GM19438 (cell line): ENCODE measurements around the gene TUFT1.

Experiments used
- ATAC-seq: cut with Tn5 transposase; IDR thresholded peaks from one replicate; pipeline ENCODE4 v1.9.1; 2021; ENCODE audit warnings: low read depth; ENCODE audit not compliant: unreplicated experiment

Gene TUFT1, protein sequence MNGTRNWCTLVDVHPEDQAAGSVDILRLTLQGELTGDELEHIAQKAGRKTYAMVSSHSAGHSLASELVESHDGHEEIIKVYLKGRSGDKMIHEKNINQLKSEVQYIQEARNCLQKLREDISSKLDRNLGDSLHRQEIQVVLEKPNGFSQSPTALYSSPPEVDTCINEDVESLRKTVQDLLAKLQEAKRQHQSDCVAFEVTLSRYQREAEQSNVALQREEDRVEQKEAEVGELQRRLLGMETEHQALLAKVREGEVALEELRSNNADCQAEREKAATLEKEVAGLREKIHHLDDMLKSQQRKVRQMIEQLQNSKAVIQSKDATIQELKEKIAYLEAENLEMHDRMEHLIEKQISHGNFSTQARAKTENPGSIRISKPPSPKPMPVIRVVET

DNA sequence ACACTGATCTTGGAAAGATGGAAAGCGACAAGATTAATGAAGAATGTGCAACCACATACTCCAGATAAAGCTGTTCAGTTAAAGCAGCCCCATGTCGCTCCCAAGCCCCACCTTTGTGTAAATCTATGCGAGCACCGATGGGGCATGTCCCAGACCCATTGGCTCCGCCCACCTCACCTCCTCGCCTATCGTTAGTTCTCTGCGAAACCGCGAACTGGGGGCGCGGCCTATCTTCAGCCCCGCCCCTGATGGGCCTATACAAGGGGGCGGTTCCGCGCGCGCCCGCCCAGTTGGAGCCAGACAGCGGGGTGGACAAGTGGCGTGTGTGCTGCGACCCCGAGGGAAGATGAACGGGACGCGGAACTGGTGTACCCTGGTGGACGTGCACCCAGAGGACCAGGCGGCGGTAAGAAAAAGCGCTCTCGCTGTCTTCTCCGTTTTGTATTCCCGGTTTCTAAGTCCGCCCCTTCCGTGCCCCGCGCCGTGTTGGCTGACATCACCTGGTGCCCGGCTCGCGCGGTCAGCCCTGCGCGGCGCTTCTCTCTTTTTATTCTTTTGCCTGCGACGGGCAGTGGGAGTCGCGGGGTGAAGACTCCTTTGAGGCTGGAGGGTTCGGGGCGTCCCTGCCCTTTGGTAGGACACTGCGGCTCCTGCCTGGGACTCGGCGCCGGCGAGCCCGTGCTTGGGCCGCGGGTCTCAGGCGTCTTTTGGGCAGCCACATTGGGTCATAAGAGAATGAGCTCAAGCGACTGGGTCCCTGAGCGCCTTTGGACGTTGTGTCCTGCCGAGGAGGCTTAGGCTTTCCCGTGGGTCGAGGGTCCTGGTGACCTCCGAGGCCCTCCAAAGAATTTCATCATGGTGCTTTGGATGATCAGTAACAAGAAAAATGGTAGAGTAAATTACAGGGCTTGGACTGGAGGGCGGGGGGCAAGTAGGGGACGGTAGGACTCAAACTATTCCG is at the start of gene TUFT1:
TSS of gene TUFT1 (plus strand) at position 289 of the 961 bp plus-strand sequence. CDS start at position 347, 58 bp downstream.
- ATAC-seq = peak; percentile 96

GRCh38 chr1:151491641-151492040 is 48.5 kb upstream of the TUFT1 start:
- ATAC-seq = no peak

DNA sequence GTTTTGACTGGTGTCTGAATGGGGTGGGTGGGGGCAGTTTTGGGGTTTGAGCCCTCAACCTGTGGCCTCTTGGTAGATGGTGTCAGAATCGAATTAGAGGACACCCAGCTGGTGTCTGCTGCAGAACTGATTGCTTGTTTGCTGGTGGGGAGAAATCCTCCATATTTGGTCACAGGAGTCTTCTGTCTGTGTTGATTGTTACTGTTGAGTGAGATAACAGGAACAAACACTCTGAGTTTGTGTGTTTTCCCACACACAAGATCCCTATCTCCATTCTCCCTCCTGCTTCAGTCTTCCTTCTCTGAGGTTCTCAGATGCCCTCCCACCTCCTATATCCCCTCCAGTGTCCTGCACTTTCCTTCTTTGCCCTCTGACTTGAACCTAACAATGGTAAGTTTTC is 48.0 kb upstream of the TUFT1 start:
- ATAC-seq = no peak

DNA sequence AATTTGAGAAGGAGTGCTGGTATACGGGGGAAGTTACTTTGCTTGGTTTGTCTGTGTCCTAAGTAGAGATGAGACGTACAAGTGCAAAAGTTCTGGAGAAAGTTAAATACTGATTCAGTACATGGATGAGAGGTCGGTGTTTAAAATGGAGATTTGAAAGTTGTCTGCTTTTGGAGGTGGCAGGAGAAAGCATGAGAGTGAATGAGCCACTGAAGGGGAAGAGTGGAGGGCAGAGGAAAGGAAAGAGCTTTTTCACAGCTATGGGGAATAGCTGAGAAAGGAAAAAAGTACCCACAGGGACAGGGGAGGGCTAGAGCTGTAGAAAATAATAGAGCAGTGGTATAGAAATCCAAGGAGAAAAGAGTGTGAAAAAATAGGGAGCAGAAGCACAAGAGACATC is 47.1 kb upstream of the TUFT1 start:
- ATAC-seq = no peak

- ATAC-seq = no peak
These were observed 45.3 kb upstream of the TUFT1 start for GRCh38 chr1:151494741-151495281.

- no peak for ATAC-seq
These were observed 44.8 kb upstream of the TUFT1 start for GRCh38 chr1:151495316-151495715.

GRCh38 chr1:151499365-151499764 is 40.7 kb upstream of the TUFT1 start:
- ATAC-seq = no peak

- ATAC-seq = no peak
These were observed 40.2 kb upstream of the TUFT1 start for GRCh38 chr1:151499930-151500329.

DNA sequence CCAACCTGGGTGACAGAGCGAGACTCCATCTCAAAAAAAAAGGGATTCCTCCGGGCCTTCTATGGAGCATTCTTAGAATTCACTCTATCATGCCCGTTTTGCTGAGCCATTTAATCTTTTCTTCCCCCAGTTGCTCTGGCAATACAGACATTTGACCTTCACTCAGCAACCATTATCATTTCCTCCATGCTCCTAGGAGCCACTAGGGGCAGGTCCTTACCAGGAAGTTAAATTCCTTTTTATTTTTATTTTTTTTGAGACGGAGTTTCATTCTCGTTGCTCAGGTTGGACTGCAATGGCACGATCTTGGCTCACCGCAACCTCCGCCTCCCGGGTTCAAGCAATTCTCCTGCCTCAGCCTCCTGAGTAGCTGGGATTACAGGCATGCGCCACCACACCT is 38.6 kb upstream of the TUFT1 start:
- no peak for ATAC-seq

DNA sequence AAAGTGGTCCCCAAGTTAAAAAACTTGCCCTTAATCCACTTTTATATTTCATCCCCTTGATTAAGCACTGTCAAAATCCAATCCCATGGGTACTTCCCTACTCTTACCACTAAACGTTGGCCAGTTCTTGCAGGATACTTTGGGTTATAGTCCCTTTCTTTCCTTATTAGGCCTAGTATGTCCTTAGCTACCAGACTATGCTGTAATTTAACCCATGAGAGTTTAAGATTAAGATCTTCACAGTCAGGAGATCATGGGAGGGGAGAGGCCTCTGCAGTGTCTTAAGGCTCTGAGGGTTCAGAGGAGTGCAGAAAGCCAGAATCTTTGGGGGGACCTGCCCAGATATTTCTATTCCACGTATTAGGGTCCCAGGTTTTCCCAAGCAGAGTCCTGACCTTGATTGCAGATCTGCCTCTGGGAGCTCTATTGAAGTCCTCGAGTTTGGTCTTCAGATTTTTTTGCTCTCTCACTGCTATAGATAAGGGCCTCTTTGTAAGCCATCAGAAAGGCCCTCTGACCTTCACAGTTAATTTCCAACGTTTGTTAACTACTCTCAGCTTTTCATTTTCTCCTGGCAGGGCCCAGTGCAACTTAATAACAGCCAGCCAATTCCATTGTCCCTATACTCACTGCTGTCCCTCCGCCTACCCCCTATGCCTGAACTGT is 37.9 kb upstream of the TUFT1 start:
- ATAC-seq = no peak

- no peak for ATAC-seq
These were observed 37.0 kb upstream of the TUFT1 start for GRCh38 chr1:151502859-151503780.

- no peak for ATAC-seq
These were observed 35.9 kb upstream of the TUFT1 start for GRCh38 chr1:151504252-151504651.

DNA sequence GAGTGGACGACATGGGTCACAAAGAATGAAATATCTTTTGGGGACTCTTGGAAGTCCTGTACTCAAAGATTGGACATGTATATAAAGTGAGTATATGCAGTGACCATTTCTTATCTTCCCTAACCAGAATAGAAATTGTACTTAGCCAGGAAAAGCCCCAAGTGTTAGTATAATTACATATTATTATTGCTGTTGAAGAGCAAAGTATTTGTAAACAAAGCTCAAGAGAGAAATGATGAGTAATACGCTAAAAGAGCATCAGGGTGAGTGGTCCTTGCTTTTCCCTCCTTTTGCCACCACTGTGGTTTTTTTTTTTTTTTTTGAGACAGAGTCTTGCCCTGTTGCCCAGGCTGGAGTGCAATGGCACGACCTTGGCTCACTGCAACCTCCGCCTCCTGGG is 35.4 kb upstream of the TUFT1 start:
- no peak for ATAC-seq

GRCh38 chr1:151508833-151509232 is 31.3 kb upstream of the TUFT1 start:
- no peak for ATAC-seq

DNA sequence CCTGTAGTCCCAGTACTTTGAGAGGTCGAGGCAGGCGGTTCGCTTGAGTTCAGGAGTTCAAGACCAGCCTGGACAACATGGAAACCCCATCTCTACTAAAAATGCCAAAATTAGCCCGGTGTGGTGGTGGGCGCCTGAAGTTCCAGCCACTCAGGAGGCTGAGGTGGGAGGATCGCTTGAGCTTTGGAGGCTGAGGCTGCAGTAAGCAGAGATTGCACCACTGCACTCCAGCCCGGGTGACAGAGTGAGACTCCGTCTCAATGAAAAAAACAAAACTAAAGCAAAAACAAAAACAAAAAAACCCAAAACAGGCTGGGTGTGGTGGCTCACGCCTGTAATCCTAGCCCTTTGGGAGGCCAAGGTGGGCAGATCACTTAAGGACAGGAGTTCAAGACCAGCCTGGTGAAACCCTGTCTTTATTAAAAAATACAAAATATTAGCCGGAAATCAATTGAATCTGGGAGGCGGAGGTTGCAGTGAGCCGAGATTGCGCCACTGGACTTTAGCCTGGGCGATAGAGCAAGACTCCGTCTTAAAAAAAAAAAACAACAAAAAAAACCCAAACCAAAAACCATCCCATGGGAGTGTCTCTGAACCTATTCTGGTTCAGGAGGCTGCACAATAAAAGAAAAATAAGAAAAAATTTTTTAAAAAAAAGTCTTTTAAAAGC is 30.6 kb upstream of the TUFT1 start:
- ATAC-seq = no peak

- ATAC-seq = no peak
These were observed 30.1 kb upstream of the TUFT1 start for GRCh38 chr1:151510020-151510405.

DNA sequence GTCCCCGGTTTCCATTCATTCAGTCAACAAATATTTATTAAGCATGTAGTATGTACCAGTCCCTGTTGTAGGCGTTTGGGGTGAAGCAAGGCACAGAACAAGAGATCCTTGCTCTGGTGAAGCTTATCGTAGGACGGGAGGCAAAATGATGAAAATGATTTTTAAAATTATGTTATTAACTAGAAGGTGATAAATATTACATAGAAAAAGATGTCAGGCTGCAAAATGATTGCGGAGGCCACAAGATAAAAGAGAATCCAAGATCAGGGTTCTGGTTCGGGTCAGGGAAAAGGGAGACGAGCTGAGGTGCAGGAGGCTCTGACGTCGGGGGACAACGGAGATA is 29.5 kb upstream of the TUFT1 start:
- no peak for ATAC-seq

GRCh38 chr1:151510957-151511635 is 29.0 kb upstream of the TUFT1 start, which contains the start of gene CGN:
TSS of gene CGN (plus strand) at chr1:151511387. CDS start at chr1:151518520, 7,133 bp downstream.
- ATAC-seq = peak; percentile 87
